Gastroesophageal sphincter (tissue), 4 donors: ENCODE results near the gene PRSS21. TPM values are rescaled to one million over a fixed set of nuclear protein-coding genes. Genes with fewer than 3 reads are reported as not detected.

Experiments used
- ATAC-seq: fragments of 150-250 bp; one replicate; pipeline ENCODE4 v1.9.1; 2016; ENCODE audit warnings: mild to moderate bottlenecking, moderate library complexity
- H3K27ac ChIP-seq, 4 donors: fragments of 200-600 bp; sonication (generic) in 3 of 4; 1 replicate in 3 of 4; 2 replicates in 1 of 4; pipeline ENCODE4 v1.5.1; 2016 to 2019
- H3K27me3 ChIP-seq: fragments of 200-600 bp; sonication (generic); one replicate; pipeline ENCODE4 v1.5.1; 2019
- H3K36me3 ChIP-seq, 2 donors: fragments of 200-600 bp; sonication (generic); one replicate each; pipeline ENCODE4 v1.5.1; 2019; ENCODE audit warnings: control low read depth in 1 of 2
- H3K4me1 ChIP-seq, 3 donors: fragments of 200-600 bp; sonication (generic); 1 replicate in 2 of 3; 2 replicates in 1 of 3; pipeline ENCODE4 v1.5.1; 2016 to 2019; ENCODE audit warnings: control low read depth in 2 of 3
- H3K4me3 ChIP-seq, 2 donors: fragments of 200-600 bp; sonication (generic); one replicate each; pipeline ENCODE4 v1.5.1; 2019; ENCODE audit warnings: mild to moderate bottlenecking in 1 of 2, moderate library complexity in 1 of 2
- H3K9me3 ChIP-seq, 3 donors: fragments of 200-600 bp; sonication (generic); one replicate each; pipeline ENCODE4 v1.5.1; 2017 to 2019; ENCODE audit warnings: control low read depth in 2 of 3
- EP300 ChIP-seq: sonication (generic); formaldehyde crosslinking; IDR thresholded peaks from one replicate; pipeline ENCODE4 v1.6.1; 2017; ENCODE audit warnings: antibody characterized with exemption, mild to moderate bottlenecking
- POLR2A ChIP-seq, 2 donors: fragments of 450-650 bp; IDR thresholded peaks; one replicate each; pipeline ENCODE4 v1.6.1; 2017; ENCODE audit warnings: antibody characterized with exemption in 2 of 2, mild to moderate bottlenecking in 2 of 2, moderate library complexity in 1 of 2
- POLR2AphosphoS5 ChIP-seq: sonication (generic); formaldehyde crosslinking; IDR thresholded peaks from one replicate; pipeline ENCODE4 v1.6.1; 2017; ENCODE audit warnings: antibody characterized with exemption
- WGBS, 2 donors: methylation state at CpG; one replicate each; pipeline ENCODE4 v1.1.5; 2018; ENCODE audit warnings: low coverage in 1 of 2; 5-methylcytosine and 5-hydroxymethylcytosine counted together
- total RNA-seq, 4 donors: library from RNA; depleted of rRNA; stranded (reverse); fragments of >200 nt; gene quantifications; one replicate each; pipeline ENCODE4 v1.1.0, GENCODE V29; 2016
- TF ChIP-seq, protein P1 (sequence below), 4 experiments: fragments of 200-600 bp in 2 of 4; fragments of 450-650 bp in 2 of 4; sonication (generic) in 1 of 4; IDR thresholded peaks; one replicate each; pipeline ENCODE4 v1.5.1; 2017 to 2019; ENCODE audit warnings: antibody characterized with exemption in 4 of 4, mild to moderate bottlenecking in 2 of 4, moderate library complexity in 2 of 4

The PRSS21 gene
- total RNA-seq, 4 donors from 2014 or later, result not detected

DNA sequence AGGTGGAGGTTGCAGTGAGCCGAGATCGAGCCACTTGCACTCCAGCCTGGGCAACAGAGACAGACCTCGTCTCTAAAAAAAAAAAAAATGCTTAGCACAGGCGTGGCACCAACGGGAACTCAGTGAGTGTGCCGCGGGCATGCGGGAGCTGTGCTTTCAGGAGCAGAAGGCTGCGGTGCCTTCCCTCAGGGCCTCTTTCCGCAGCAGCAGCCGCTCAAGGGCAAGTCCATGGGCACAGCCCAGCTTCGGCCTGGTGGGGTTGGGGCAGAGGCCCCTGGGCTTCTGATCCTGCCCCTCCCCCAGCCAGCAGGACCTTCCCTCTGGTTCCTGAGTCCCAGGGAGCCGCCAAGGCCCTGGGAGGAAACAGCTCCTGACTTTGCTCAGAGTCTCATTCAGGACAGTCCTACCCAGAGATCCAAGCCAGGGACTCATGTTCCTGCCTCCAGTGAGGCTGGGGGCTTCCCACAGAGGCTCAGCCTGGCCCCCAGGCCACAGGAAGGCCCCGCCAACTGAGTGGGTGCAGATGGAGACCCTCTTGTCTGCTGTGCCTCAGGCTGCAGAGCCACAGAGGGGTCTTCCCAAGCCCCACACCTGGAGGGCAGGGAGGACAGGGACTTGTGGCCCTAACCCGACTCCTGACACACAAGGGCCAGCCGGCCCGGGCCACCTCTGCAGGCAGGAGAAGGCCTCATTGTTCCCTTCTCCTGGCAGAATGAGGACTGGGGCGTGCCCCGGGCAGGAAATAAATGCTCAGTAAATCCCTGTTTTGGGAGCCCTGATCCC is 9.7 kb downstream of the PRSS21 start:
- Histone ChIP-seq H3K27ac (no peak overlapping the region), H3K4me3 (no peak overlapping the region), H3K9me3 (no peaks in the 10 kb centered on the region), H3K27me3 (peaks cover 58% of the 10 kb centered on the region), H3K36me3 (no peaks in the 10 kb centered on the region), H3K4me1 (no peaks in the 10 kb centered on the region)
- 60 to 69% methylated on average over 1 to 8 of the region's 19 CpGs for WGBS, 2 donors
- no peak for ATAC-seq
- TF ChIP-seq POLR2AphosphoS5 (no peak), EP300 (no peak), POLR2A (IDR thresholded peaks at IDR 0.05) (no peak)
- TF ChIP-seq, protein P1, sequence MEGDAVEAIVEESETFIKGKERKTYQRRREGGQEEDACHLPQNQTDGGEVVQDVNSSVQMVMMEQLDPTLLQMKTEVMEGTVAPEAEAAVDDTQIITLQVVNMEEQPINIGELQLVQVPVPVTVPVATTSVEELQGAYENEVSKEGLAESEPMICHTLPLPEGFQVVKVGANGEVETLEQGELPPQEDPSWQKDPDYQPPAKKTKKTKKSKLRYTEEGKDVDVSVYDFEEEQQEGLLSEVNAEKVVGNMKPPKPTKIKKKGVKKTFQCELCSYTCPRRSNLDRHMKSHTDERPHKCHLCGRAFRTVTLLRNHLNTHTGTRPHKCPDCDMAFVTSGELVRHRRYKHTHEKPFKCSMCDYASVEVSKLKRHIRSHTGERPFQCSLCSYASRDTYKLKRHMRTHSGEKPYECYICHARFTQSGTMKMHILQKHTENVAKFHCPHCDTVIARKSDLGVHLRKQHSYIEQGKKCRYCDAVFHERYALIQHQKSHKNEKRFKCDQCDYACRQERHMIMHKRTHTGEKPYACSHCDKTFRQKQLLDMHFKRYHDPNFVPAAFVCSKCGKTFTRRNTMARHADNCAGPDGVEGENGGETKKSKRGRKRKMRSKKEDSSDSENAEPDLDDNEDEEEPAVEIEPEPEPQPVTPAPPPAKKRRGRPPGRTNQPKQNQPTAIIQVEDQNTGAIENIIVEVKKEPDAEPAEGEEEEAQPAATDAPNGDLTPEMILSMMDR (IDR thresholded peaks at IDR 0.05), result no peak

DNA sequence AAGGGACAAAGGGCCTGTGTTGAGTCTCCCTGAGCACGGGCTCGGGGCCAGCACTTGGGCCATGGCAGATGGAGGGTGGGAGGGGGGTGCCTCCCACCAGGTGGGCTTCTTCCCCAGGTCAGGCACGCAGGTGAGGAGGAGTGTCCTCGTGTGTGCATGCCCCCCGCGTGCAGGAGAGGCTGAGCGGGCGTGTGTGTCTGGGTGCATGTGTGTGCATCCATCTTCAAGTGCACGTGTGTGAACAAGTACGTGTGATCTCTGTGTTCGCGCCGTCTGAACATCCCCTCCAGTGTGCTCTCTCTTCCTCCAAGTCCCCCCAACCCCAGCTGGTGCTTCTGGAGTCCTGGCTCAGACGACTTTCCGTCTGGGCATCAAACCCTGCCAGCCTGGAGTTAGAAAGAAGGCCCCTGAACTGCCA is 10.3 kb downstream of the PRSS21 start:
- H3K4me3 ChIP-seq, result no peak overlapping the region
- no peak overlapping the region for H3K27ac ChIP-seq
- no peaks in the 10 kb centered on the region for H3K4me1 ChIP-seq
- no peak for TF ChIP-seq POLR2AphosphoS5
- TF ChIP-seq POLR2A (IDR thresholded peaks at IDR 0.05), result no peak
- ATAC-seq, result no peak
- 73 to 87% methylated on average over 3 to 8 of the region's 15 CpGs for WGBS, 2 donors
- no peaks in the 10 kb centered on the region for H3K9me3 ChIP-seq
- H3K36me3 ChIP-seq, result no peaks in the 10 kb centered on the region
- peaks cover 64% of the 10 kb centered on the region for H3K27me3 ChIP-seq

DNA sequence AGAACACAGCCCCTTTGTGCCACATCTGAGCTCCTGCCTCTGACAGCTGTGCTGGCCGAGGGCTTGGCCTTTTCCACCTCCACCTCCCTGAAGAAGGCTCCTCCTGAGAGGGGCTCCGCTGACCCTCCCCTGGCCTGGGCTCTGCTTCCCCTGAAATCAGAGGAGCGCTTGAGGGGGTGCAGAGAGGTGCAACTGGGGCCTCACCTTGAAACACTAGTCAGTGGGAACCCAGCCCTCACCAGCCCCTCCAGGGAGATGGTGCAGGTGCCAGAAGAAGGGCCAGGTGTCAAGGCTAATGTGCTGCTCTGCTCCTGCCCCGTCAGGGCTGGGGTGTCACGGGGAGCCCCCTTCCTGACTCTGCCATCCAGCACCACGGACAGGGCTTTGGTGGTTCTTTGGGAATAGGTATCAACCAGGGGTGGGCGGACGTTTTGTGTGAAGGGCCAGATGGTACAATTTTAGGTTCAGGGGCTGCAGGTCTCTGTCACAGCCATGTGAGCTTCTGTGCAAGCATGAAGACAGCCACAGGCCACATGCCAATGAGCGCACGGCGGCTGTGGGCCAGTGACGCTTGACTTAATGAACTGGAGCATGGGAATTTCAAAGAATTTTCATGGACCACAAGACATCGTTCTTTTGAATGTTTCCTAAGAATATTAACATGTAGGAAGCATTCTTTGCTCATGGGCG is 10.9 kb downstream of the PRSS21 start:
- Histone ChIP-seq H3K4me3 (no peak overlapping the region), H3K36me3 (no peaks in the 10 kb centered on the region), H3K27ac (no peak overlapping the region), H3K9me3 (no peaks in the 10 kb centered on the region), H3K27me3 (peaks cover 70% of the 10 kb centered on the region), H3K4me1 (no peaks in the 10 kb centered on the region)
- ATAC-seq, result no peak
- 80 to 93% methylated on average over 3 of the region's 14 CpGs for WGBS, 2 donors
- TF ChIP-seq EP300, result no peak
- TF ChIP-seq POLR2A (IDR thresholded peaks at IDR 0.05), result no peak
- no peak for TF ChIP-seq POLR2AphosphoS5
- TF ChIP-seq, protein P1 (IDR thresholded peaks at IDR 0.05), result no peak

DNA sequence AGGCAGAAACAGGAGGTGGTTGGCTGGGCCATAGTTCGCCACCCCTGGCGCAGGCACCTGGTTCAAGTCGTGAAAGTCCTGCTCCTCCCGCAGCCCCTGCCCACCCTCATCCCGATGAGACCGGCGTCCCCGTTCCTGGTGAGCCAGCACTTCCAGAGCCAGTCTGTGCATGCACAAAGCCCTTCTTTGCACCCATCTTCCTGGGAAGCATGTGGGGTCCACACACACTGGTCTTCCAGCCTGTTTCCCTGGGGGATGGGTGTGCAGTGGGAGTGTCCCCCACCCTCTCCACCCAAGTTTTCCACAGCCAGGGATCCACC is 11.4 kb downstream of the PRSS21 start:
- no peaks in the 10 kb centered on the region for H3K4me1 ChIP-seq
- TF ChIP-seq, protein P1 (IDR thresholded peaks at IDR 0.05), result no peak
- no peak for TF ChIP-seq POLR2AphosphoS5
- TF ChIP-seq EP300, result no peak
- TF ChIP-seq POLR2A (IDR thresholded peaks at IDR 0.05), result no peak
- no peaks in the 10 kb centered on the region for H3K36me3 ChIP-seq
- no peaks in the 10 kb centered on the region for H3K9me3 ChIP-seq
- no peak for ATAC-seq
- WGBS, 2 donors, result 80% methylated on average over 1 of the region's 8 CpGs; no CpG with 5 or more reads in 1 of the 2 donors
- H3K27ac ChIP-seq, result no peak overlapping the region
- peaks cover 70% of the 10 kb centered on the region for H3K27me3 ChIP-seq
- H3K4me3 ChIP-seq, result no peak overlapping the region

DNA sequence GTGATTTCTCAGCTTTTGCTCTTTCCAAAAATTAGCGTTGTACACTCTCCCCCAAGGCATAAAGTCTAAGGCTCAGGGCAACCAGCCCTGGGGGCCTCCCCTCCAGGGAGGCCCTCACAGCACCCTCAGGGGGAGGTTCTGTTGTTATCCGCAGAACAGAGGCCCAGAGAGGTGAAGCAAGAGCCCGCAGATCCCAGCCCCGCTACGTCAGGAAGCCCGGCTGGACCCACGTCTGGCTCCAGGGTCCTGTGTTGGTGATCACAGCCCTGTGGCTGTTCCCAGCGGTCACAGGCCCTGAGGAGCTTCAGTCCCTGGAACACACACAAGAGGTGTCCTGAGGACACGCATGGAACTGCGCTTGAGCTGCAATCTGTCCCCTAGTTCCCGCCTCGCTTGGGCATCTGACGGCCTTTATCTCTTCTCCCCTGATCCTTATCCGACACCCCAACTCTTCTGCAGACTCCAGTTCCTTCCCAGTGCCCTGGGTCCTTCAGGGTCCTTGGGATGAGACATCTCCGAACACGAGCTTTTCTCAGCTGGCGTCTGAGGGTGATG is 11.9 kb downstream of the PRSS21 start:
- Histone ChIP-seq H3K27ac (no peak overlapping the region), H3K9me3 (no peaks in the 10 kb centered on the region), H3K27me3 (peaks cover 70% of the 10 kb centered on the region), H3K36me3 (no peaks in the 10 kb centered on the region), H3K4me3 (no peak overlapping the region), H3K4me1 (no peaks in the 10 kb centered on the region)
- ATAC-seq, result no peak
- 90% methylated on average over 2 of the region's 17 CpGs; no CpG with 5 or more reads in 1 of the 2 donors for WGBS, 2 donors
- TF ChIP-seq POLR2A (IDR thresholded peaks at IDR 0.05) (no peak), POLR2AphosphoS5 (no peak), EP300 (no peak)
- TF ChIP-seq, protein P1 (IDR thresholded peaks at IDR 0.05), result no peak
